HG03432 (cell line): ENCODE results near the gene TMEM260.
"Not testable (repeated sequence)": the region's sequence is repeated elsewhere in the genome, so short reads cannot be mapped to it uniquely, and the experiment has no call there.

Experiments used
- ATAC-seq: cut with Tn5 transposase; IDR thresholded peaks from one replicate; pipeline ENCODE4 v1.9.1; 2021; ENCODE audit warnings: mild to moderate bottlenecking, moderate library complexity; ENCODE audit not compliant: unreplicated experiment

Gene TMEM260

GRCh38 chr14:56666294-56666693 lies 86.7 kb downstream of the TMEM260 start:
- no peak for ATAC-seq

DNA sequence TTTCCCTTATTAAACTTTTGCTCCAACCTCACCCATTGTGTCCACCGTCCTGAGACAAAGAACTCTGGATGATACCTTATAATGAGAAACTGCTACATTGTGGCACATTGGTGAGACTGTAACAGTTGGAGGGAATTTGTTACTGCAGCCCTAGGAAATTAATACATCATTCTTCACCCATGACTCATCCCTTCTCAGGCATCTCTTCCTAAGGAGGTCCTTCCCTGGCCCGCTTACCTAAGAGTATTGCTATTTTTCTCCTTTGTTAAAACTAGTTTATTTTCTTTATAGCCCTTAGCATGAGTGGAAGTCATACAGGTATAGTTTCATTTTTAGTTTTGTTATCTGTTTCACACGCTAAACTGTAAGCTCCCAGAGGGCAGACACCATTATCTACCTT lies 87.1 kb downstream of the TMEM260 start:
- no peak for ATAC-seq

- not testable (repeated sequence) for ATAC-seq
Measured at GRCh38 chr14:56667290-56667689, 87.7 kb downstream of the TMEM260 start.

GRCh38 chr14:56676042-56676441 lies 96.4 kb downstream of the TMEM260 start:
- no peak for ATAC-seq

DNA sequence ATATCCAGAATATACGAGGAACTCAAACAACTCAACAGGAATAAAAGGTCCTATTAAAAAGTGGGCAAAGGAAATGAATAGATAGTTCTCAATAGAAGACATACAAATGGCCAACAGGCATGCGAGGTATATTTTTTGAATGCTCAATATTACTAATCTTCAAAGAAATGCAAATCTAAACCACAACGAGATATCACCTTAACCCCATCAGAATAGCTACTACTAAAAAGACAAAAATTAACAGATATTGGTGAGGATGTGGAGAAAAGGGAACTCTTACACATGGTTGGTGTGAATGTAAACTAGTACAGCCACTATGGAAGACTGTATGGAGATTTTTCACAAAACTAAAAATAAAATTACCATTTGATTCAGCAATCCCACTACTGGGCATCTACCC lies 99.2 kb downstream of the TMEM260 start:
- no peak for ATAC-seq

- ATAC-seq: no peak
Measured at GRCh38 chr14:56686416-56686815, 106.8 kb downstream of the TMEM260 start.

GRCh38 chr14:56687123-56687522 lies 107.5 kb downstream of the TMEM260 start:
- no peak for ATAC-seq

DNA sequence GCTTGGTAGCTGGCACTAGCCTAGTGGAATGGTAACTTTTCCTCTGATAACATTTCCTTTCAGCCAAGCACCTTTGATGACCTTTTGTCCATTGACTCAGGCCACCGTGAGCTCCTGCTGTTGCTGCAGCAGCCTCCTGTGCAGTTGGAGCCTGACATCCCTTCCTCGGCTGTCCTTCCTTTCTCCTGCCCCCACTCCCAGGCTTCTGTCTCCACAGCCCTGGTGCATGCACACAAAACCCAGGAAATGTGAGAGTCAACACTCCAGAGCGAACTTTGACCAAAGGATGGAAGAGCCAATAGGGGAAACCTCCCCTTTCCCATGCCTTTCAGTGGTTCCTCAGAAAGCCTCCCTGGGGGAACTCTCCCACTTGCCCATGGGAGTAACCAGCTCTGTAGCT lies 115.0 kb downstream of the TMEM260 start:
- ATAC-seq: no peak

- not testable (repeated sequence) for ATAC-seq
Measured at GRCh38 chr14:56695216-56695615, 115.6 kb downstream of the TMEM260 start.
